ENCODE results near the gene SLC7A4.

SLC7A4 gene

GRCh38 chr22:20996598-20997535 lies 35.5 kb downstream of the SLC7A4 start:
- no peak for DNase-seq

GRCh38 chr22:20996031-20996410 lies 36.3 kb downstream of the SLC7A4 start:
- DNase-seq = no peak

DNA sequence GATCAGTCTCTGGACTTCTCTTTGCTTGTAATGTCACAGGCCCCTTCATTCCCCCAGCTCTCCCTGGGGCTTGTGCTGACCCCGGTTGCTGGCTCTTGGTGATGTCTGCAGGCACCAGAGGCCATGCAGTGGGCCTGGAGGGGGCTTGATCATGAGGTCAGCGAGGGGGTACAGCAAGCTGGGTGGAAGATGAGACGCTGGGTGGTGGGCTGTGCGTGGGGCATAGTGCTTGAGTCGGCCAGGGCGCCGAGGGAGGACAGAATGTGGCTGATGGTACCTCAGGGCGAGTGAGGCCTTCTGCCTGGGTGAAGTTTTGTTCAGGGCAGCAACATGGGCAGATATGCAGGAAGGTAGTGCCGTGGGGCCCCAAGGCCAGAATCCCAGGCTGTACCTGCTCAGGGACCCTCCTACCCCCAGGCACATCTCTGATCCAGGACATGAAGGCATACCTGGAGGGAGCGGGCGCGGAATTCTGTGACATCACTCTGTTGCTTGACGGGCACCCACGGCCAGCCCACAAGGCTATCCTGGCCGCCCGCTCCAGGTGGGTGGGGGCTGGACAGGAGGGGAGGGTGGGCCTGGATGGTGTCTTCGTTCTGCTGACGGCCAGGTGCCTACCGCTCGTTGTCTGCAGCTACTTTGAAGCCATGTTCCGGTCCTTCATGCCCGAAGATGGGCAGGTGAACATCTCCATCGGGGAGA lies 36.9 kb downstream of the SLC7A4 start:
- no peak for DNase-seq

- DNase-seq = no peak
Measured at GRCh38 chr22:20994902-20995241, 37.5 kb downstream of the SLC7A4 start.

DNA sequence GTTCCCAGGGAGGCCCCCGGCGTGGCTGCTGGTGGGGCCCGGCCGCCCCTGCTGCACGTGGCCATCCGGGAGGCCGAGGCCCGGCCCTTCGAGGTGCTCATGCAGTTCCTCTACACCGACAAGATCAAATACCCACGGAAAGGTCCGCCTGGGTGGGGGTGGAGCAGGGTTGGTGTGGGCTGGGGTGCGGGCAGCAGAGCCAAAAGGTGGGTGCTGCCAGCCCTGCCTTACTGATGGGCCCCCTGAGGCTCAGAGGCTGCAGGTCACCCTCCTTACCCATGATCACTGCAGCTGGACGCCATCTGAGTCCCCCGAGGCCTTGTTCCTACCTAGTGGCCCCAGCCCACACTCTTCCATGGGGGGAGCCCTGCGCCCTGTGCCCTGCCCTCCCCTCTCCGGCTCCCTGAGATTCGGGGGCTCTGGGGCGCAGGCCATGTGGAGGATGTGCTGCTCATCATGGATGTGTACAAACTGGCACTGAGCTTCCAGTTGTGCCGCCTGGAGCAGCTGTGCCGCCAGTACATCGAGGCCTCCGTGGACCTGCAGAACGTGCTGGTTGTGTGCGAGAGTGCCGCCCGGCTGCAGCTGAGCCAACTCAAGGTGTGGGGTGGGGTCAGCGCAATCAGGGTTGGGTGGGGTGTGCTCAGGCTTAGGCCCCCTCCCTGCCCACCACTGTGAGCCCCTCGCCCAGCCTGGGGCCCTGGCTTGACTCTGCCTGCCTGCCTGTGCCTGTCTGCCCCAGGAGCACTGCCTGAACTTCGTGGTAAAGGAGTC lies 38.0 kb downstream of the SLC7A4 start:
- no peak for DNase-seq

DNA sequence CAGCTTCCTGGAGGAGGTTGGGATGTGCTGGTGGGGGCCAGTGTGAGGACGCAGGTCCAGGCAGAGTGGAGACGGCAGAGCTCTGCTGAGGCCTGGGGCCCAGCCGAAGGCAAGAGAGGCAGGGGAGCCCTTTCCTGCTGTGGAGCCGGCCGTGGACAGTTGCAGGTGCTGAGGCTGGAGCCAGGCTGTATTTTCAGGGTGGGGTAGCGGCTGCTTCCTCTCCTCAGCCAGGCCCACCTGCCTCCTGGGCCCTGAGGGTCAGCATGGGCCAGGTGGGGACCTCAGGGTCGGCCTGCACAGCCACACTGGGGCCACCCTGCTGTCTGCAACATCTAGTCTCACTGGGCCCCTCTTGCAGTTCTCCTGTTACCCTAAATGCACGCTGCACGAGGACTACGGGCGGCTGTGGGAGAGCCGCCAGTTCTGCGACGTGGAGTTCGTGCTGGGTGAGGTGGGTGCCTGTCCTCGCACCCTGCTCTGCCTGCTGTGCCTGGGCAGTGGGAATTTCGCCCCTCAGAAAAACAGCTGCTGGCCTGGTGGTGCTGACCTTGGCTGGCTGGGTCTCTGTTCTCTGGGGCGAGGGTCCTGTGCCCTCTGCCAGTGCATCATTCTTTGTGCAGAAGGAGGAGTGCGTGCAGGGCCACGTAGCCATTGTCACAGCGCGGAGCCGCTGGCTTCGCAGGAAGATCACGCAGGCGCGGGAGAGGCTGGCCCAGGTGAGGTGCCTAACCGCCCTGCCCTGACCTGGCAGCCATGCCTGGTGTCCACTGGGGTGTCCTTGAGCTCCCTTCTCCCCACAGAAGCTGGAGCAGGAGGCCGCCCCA lies 38.8 kb downstream of the SLC7A4 start:
- DNase-seq = no peak

- no peak for DNase-seq
Measured at GRCh38 chr22:20992456-20993303, 39.7 kb downstream of the SLC7A4 start.

DNA sequence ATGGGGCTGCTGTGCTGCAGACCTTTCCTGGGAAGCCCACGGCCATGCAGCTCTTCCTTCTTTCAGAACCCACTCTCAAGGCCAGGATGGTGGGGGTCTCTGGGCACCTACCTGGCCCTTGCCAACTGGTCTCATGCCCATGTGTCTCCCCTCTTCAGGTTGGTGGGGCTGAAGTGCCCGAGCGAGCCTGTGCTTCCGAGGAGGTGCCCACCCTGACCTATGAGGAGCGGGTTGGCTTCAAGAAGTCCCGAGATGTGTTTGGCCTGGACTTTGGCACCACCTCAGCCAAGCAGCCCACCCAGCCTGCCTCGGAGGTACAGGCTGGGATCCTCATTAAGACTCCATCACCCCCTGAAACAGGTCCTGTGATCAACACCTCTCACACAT lies 40.3 kb downstream of the SLC7A4 start:
- no peak for DNase-seq

DNA sequence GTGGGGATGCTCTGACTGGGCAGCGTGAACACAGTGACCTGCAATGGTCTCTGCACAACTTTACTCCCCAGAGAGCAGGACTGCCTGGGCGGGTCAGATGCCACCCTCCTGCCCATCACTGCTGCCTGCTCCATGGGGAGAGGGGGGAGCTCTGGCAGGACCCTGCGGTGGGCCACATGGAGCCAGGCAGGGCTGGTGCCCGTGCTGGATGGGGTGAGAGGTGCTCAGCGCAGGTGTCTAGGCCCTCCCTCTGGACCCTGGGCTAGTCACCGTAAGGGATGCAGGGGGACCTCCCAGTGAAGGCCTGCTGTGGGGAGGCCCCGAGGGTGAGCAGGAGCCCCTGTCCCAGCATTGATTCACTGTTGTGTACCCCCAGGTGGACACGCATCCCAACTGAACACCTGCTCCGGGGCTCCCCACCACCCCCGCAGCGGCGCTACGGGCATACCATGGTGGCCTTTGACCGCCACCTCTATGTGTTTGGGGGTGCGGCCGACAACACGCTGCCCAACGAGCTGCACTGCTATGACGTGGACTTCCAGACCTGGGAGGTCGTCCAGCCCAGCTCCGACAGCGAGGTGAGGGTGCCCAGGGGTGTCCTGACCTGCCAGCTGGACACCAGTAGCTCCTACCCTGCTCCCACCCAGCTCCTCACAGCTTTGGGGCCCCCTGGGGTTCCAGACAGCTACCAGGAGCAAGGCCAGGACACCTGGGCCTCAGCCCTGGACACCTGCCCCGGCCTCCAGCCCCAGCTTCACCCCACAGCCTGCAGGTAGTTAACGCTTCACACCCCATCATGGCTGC lies 40.9 kb downstream of the SLC7A4 start:
- DNase-seq = no peak

GRCh38 chr22:20990184-20991180 lies 41.9 kb downstream of the SLC7A4 start:
- DNase-seq = no peak

DNA sequence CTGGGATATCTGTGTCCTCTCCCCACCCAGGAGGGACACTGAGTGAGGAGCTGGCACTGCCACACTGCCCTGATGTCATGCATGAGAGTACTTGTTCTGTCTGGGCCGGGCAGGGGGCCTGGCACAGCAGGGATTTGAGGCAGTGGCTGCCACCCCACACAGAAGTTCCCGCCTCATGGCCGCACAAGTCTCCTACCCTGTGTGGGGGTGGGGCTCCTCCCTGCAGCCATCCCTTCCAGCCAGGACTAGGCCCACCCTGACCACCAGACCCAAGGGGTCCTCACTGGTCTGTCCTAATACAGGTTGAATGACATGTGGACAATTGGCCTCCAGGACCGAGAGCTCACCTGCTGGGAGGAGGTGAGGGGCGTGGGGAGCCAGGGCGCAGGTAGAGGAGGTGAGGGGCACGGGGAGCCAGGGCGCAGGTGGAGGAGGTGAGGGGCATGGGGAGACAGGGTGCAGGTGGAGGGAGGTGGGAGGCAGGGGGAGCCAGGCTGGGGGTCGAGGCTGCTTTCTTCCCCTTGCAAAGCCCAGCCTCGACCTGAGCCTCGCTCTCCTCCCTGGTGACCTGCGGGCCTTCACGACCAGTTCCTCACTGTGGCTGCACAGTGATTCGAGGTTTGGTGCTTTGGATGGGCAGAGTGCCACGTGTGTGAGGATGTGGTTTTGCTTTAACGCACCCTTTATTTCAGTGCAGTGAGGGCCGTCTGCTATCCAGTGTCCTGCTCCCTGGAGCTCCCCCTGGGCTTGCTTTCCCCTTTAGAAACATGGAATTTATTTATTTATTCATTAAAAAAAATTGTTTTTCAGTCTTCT lies 42.8 kb downstream of the SLC7A4 start:
- DNase-seq = no peak

- peak in 1 of 2 donors; percentile 37 for DNase-seq
Measured at GRCh38 chr22:20988573-20989322, 43.6 kb downstream of the SLC7A4 start.

DNA sequence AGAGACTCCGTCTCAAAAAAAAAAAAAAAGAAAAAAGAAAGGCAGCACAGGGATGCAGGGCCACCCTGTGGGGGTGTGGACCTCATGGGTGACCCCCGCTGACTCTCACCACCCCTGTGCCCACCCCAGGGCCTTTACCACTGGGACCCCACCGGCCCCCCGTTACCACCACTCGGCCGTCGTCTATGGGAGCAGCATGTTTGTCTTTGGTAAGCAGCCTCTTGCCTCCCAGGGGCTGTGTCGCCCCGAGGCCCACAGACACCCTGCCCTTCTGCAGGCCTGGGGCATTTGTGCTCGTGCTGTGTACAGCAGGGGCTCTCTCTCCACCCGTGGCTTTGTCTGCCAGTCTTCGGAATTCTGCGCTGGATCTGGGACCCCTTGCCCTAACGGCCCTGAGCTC lies 45.0 kb downstream of the SLC7A4 start:
- DNase-seq = no peak

- no peak for DNase-seq
Measured at GRCh38 chr22:20986365-20986764, 46.0 kb downstream of the SLC7A4 start.

DNA sequence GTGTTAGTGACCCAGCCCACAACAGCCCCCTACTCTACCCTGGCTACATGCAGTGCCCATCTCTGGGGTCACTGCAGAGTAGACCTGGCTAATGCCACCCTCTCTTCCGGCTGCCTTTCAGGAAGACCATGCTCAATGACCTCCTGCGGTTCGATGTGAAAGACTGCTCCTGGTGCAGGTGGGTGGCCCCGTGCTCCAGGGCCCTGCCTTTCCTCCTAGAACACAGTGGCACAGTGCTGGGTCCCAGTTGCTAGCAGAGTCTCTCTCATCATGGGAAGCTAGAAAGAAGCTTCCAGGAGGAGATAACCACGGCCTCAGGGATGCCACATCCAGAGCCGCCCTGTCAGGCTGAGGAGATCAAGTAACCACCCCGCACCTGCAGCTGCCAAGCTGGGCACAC lies 46.6 kb downstream of the SLC7A4 start:
- no peak for DNase-seq

- no peak for DNase-seq
Measured at GRCh38 chr22:20983081-20983771, 49.1 kb downstream of the SLC7A4 start.

DNA sequence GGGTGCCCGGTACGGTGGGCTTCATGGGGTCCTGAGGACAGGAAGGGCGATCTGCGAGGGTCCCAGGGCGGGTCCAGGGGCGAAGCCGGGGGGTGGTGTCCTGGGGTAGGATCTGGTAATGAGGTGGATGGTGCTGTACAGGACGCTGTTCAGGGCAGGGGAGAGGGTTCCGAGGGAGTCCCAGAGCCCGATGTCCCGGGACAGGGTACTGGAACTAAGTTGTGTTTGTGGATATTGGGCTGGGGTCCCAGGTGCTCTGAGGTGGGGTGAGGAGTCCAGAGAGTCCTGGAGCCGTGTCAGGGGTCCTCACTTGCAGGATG lies 49.8 kb downstream of the SLC7A4 start:
- no peak for DNase-seq

Measured in inflammatory macrophage (primary cell).